IMR-90 (cell line): ENCODE results near the gene IFITM10. TPM values are rescaled to one million over a fixed set of nuclear protein-coding genes. Genes with fewer than 3 reads are reported as not detected.

Experiments
- ATAC-seq: fragments of 200-7000 bp; cut with Tn5 transposase; 2 replicates; pipeline ENCODE4 v1.9.1; 2020; ENCODE audit warnings: low read depth, mild to moderate bottlenecking, moderate library complexity
- BruUV-seq: library from RNA; stranded (reverse); fragments of 400-500 nt; replicated peaks from 2 replicates; lab custom pipeline; 2021; lab: Mats Ljungman, UMichigan
- CTCF ChIA-PET: fragments of 300-600 bp; formaldehyde crosslinking; extraction: SDS; loops from one replicate; lab custom pipeline; 2021; ENCODE audit warnings: antibody characterized with exemption; lab: Yijun Ruan, JAX
- POLR2A ChIA-PET: fragments of 300-600 bp; sonication (Branson Sonifier 250); formaldehyde crosslinking; loops from one replicate; lab custom pipeline; 2022; ENCODE audit warnings: antibody characterized with exemption; ENCODE audit not compliant: unreplicated experiment; lab: Charles Lee
- DNase-seq: peaks from one replicate; pipeline ENCODE4 v3.0.0; 2013
- H2AFZ ChIP-seq: replicated peaks from 2 replicates; pipeline ENCODE3; 2013; ENCODE audit warnings: low read length, mild to moderate bottlenecking; ENCODE audit not compliant: poor library complexity
- H2AK5ac ChIP-seq: 2 replicates; pipeline ENCODE4 v1.6.1; 2013; ENCODE audit warnings: low read depth, low read length, inconsistent platforms
- H2AK9ac ChIP-seq: replicated peaks from 2 replicates; pipeline ENCODE3; 2013; ENCODE audit warnings: mild to moderate bottlenecking, low read depth, low read length, moderate library complexity; ENCODE audit not compliant: poor library complexity
- H2BK120ac ChIP-seq: 2 replicates; pipeline ENCODE4 v1.6.1; 2013; ENCODE audit warnings: low read depth, low read length, inconsistent platforms
- H2BK15ac ChIP-seq: 3 replicates; pipeline ENCODE4 v1.6.1; 2013; ENCODE audit warnings: low read depth, low read length, inconsistent platforms
- H2BK20ac ChIP-seq: 2 replicates; pipeline ENCODE4 v1.6.1; 2013; ENCODE audit warnings: low read depth, mild to moderate bottlenecking, inconsistent platforms, low read length, moderate library complexity
- H2BK5ac ChIP-seq: 2 replicates; pipeline ENCODE4 v1.6.1; 2013; ENCODE audit warnings: mild to moderate bottlenecking, low read depth, low read length, inconsistent platforms; ENCODE audit not compliant: poor library complexity, severe bottlenecking
- H3K14ac ChIP-seq: replicated peaks from 2 replicates; pipeline ENCODE4 v1.6.1; 2013; ENCODE audit warnings: low read depth, low read length, inconsistent platforms
- H3K18ac ChIP-seq: 2 replicates; pipeline ENCODE4 v1.6.1; 2013; ENCODE audit warnings: low read depth, low read length, control low read depth
- H3K23ac ChIP-seq: 2 replicates; pipeline ENCODE4 v1.6.1; 2013; ENCODE audit warnings: low read depth, low read length, inconsistent platforms
- H3K27ac ChIP-seq: 2 replicates; pipeline ENCODE4 v1.5.1; 2013; ENCODE audit warnings: mild to moderate bottlenecking, control low read depth, low read length; ENCODE audit not compliant: insufficient read depth
- H3K27me3 ChIP-seq: 2 replicates; pipeline ENCODE4 v1.6.1; 2013; ENCODE audit warnings: low read length; ENCODE audit not compliant: control insufficient read depth, insufficient read depth
- H3K36me3 ChIP-seq: 2 replicates; pipeline ENCODE4 v1.6.1; 2013; ENCODE audit warnings: low read length, mixed read lengths; ENCODE audit not compliant: control insufficient read depth, insufficient read depth
- H3K4ac ChIP-seq: 2 replicates; pipeline ENCODE4 v1.6.1; 2013; ENCODE audit warnings: low read depth, low read length, inconsistent platforms
- H3K4me1 ChIP-seq: 2 replicates; pipeline ENCODE4 v1.6.1; 2013; ENCODE audit warnings: low read length, mixed read lengths; ENCODE audit not compliant: control insufficient read depth, insufficient read depth
- H3K4me2 ChIP-seq: 2 replicates; pipeline ENCODE4 v1.6.1; 2013; ENCODE audit warnings: low read depth, mild to moderate bottlenecking, control low read depth, low read length, moderate library complexity
- H3K4me3 ChIP-seq: 2 replicates; pipeline ENCODE4 v1.5.1; 2013; ENCODE audit warnings: low read depth, mild to moderate bottlenecking, control low read depth, low read length, moderate library complexity; ENCODE audit not compliant: insufficient read depth
- H3K56ac ChIP-seq: 2 replicates; pipeline ENCODE4 v1.6.1; 2013; ENCODE audit warnings: low read length, inconsistent platforms; ENCODE audit not compliant: insufficient read depth; ENCODE audit errors: extremely low read depth
- H3K79me1 ChIP-seq, 2 experiments: 2 replicates each; pipeline ENCODE4 v1.6.1; 2013; ENCODE audit warnings: low read length in 2 of 2, inconsistent platforms in 1 of 2, low read depth in 1 of 2
- H3K9ac ChIP-seq: 2 replicates; pipeline ENCODE4 v1.6.1; 2013; ENCODE audit warnings: low read depth, low read length, control low read depth
- H3K9me1 ChIP-seq: 2 replicates; pipeline ENCODE4 v1.6.1; 2013; ENCODE audit warnings: low read length, inconsistent platforms; ENCODE audit not compliant: insufficient read depth
- H3K9me3 ChIP-seq: 2 replicates; pipeline ENCODE4 v1.6.1; 2013; ENCODE audit warnings: low read length; ENCODE audit not compliant: control insufficient read depth, insufficient read depth
- H4K20me1 ChIP-seq: 2 replicates; pipeline ENCODE4 v1.6.1; 2013; ENCODE audit warnings: low read length, inconsistent platforms; ENCODE audit not compliant: insufficient read depth
- H4K5ac ChIP-seq: 2 replicates; pipeline ENCODE4 v1.6.1; 2013; ENCODE audit warnings: mild to moderate bottlenecking, low read depth, low read length, control low read depth
- H4K8ac ChIP-seq, 2 experiments: 2 replicates each; pipeline ENCODE4 v1.6.1; 2013; ENCODE audit warnings: low read depth in 2 of 2, low read length in 2 of 2, control low read depth in 1 of 2, inconsistent platforms in 1 of 2
- H4K91ac ChIP-seq: 2 replicates; pipeline ENCODE4 v1.6.1; 2013; ENCODE audit warnings: low read depth, low read length, inconsistent platforms; ENCODE audit not compliant: insufficient read depth
- BHLHE40 ChIP-seq: fragments of 150-350 bp; IDR thresholded peaks from 2 replicates; pipeline ENCODE4 v1.6.1; 2016; ENCODE audit warnings: mild to moderate bottlenecking, low read depth, low read length
- CHD1 ChIP-seq: IDR thresholded peaks from 2 replicates; pipeline ENCODE4 v1.6.1; 2012; ENCODE audit warnings: low read depth, low read length, improper control_type of control experiment
- FOS ChIP-seq: fragments of 150-350 bp; IDR thresholded peaks from 2 replicates; pipeline ENCODE4 v1.6.1; 2016; ENCODE audit warnings: low read depth, low read length
- MAFK ChIP-seq: IDR thresholded peaks from 2 replicates; pipeline ENCODE4 v1.6.1; 2012; ENCODE audit warnings: low read depth, low read length, improper control_type of control experiment
- MAZ ChIP-seq: IDR thresholded peaks from 2 replicates; pipeline ENCODE4 v1.6.1; 2012; ENCODE audit warnings: low read depth, mild to moderate bottlenecking, low read length, improper control_type of control experiment, moderate library complexity, borderline replicate concordance
- MXI1 ChIP-seq: IDR thresholded peaks from 2 replicates; pipeline ENCODE4 v1.6.1; 2012; ENCODE audit warnings: low read depth, mild to moderate bottlenecking, low read length, moderate library complexity, borderline replicate concordance
- NFE2L2 ChIP-seq: fragments of 150-350 bp; IDR thresholded peaks from 2 replicates; pipeline ENCODE4 v1.6.1; 2016; ENCODE audit warnings: low read depth, mild to moderate bottlenecking, low read length
- RCOR1 ChIP-seq: IDR thresholded peaks from 2 replicates; pipeline ENCODE4 v1.6.1; 2012; ENCODE audit warnings: mild to moderate bottlenecking, low read length, improper control_type of control experiment; ENCODE audit not compliant: insufficient replicate concordance
- RFX5 ChIP-seq: IDR thresholded peaks from 2 replicates; pipeline ENCODE4 v1.8.0; 2012; ENCODE audit warnings: low read depth, mild to moderate bottlenecking, low read length, moderate library complexity
- WGBS, 2 experiments: methylation state at CpG; one replicate each; pipeline versions ENCODE4 v1.1.5 to v1.1.7; 2013; ENCODE audit warnings: missing lambda C conversion rate in 2 of 2; ENCODE audit not compliant: insufficient read length in 1 of 2; ENCODE audit errors: extremely low coverage in 2 of 2; 5-methylcytosine and 5-hydroxymethylcytosine counted together
- dilution Hi-C: fragments of 300-500 bp; cut with HindIII; formaldehyde crosslinking; loops from one replicate; pipeline ENCODE4 v1.14.3; 2018; ENCODE audit warnings: low sequenced_read_pairs; ENCODE audit not compliant: unreplicated experiment
- in situ Hi-C: fragments of 300-500 bp; cut with MboI; formaldehyde crosslinking; loops from 3 replicates; pipeline ENCODE4 v1.14.3; 2019; ENCODE audit warnings: low sequenced_read_pairs, inconsistent platforms, mixed read lengths
- intact Hi-C: fragments of 100-400 bp; cut with micrococcal nuclease; formaldehyde crosslinking; loops from 2 replicates; pipeline ENCODE4 v1.10.0; 2022
- polyA plus RNA-seq, 3 experiments: library from polyadenylated mRNA; depleted of rRNA; stranded (reverse); fragments of >200 nt; gene quantifications; 2 replicates each; pipeline ENCODE4 v1.2.3, GENCODE V29; 2012; ENCODE audit warnings: low replicate concordance in 1 of 3
- total RNA-seq: library from RNA; depleted of rRNA; stranded (reverse); fragments of >200 nt; gene quantifications from 2 replicates; pipeline ENCODE4 v1.2.3, GENCODE V29; 2012
- TF ChIP-seq, protein P1 (sequence below): fragments of 150-350 bp; IDR thresholded peaks from 2 replicates; pipeline ENCODE4 v1.6.1; 2017; ENCODE audit warnings: mild to moderate bottlenecking, antibody characterized with exemption, low read length, low read depth
- TF ChIP-seq, protein P2 (sequence below): fragments of 150-350 bp; IDR thresholded peaks from 2 replicates; pipeline ENCODE4 v1.6.1; 2016; ENCODE audit warnings: low read depth, mild to moderate bottlenecking, low read length, moderate library complexity, borderline replicate concordance

IFITM10 gene
- total and polyA plus RNA-seq, 2 of the 4 experiments (the other 2 are of a cell fraction), result 0.15 to 0.18 TPM

DNA sequence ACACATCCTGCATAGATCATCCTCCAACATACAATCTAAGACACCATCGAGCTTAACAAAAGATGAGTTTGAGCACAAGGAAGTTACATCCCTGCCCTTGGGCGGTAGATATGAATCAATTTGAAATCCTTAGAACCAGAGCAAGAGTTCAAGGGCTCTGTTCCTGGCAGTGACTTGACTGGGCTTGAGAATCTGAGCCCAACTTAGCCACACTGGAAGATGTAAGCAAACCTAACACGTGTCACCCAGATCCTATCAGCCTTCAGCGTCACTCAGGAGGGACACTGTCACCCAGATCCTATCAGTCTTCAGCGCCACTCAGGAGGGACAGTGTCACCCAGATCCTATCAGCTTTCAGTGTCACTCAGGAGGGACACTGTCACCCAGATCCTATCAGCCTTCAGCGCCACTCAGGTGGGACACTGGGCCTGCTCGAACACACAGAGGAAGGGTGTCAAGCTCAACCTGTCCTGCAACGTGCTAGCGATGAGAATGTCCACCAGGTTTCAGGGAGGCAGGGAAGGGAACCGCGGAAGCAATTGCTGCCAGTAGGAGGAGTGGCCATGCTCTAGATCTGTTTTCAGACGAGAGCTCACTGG, 46.1 kb upstream of the IFITM10 start:
- in situ Hi-C loops, result no loop called here

More for the DNA sequence above, 46.1 kb upstream of the IFITM10 start:
- BruUV-seq, result no TSS peak
- no peaks in the 10 kb centered on the region for H3K9me1 ChIP-seq
- no peaks in the 10 kb centered on the region for H3K36me3 ChIP-seq
- H2AFZ ChIP-seq, result no peak overlapping the region
- H3K4me1 ChIP-seq, result no peaks in the 10 kb centered on the region
- H3K9me3 ChIP-seq, result no peaks in the 10 kb centered on the region
- H3K14ac ChIP-seq, result no peak overlapping the region
- ChIA-PET POLR2A (no interaction called here), CTCF (no interaction called here)
- H2BK15ac ChIP-seq, result no peak overlapping the region
- no peaks in the 10 kb centered on the region for H4K20me1 ChIP-seq
- H3K79me1 ChIP-seq, result no peaks in the 10 kb centered on the region
- H2AK5ac ChIP-seq, result no peak overlapping the region
- no peak overlapping the region for H2BK20ac ChIP-seq
- H3K23ac ChIP-seq, result no peak overlapping the region
- WGBS, 2 experiments, result 53% methylated on average over 8 of the region's 12 CpGs; no CpG with 5 or more reads in 1 of the 2 experiments
- H2AK9ac ChIP-seq, result no peak overlapping the region
- TF ChIP-seq BHLHE40 (no peak), MXI1 (no peak), MAFK (no peak), FOS (no peak), RFX5 (no peak), RCOR1 (no peak), CHD1 (no peak), MAZ (no peak), NFE2L2 (no peak)
- TF ChIP-seq, protein P1, sequence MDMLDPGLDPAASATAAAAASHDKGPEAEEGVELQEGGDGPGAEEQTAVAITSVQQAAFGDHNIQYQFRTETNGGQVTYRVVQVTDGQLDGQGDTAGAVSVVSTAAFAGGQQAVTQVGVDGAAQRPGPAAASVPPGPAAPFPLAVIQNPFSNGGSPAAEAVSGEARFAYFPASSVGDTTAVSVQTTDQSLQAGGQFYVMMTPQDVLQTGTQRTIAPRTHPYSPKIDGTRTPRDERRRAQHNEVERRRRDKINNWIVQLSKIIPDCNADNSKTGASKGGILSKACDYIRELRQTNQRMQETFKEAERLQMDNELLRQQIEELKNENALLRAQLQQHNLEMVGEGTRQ, result no peak
- TF ChIP-seq, protein P2, sequence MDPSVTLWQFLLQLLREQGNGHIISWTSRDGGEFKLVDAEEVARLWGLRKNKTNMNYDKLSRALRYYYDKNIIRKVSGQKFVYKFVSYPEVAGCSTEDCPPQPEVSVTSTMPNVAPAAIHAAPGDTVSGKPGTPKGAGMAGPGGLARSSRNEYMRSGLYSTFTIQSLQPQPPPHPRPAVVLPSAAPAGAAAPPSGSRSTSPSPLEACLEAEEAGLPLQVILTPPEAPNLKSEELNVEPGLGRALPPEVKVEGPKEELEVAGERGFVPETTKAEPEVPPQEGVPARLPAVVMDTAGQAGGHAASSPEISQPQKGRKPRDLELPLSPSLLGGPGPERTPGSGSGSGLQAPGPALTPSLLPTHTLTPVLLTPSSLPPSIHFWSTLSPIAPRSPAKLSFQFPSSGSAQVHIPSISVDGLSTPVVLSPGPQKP, result no peak
- H3K4ac ChIP-seq, result no peak overlapping the region
- no peak overlapping the region for H4K91ac ChIP-seq
- intact Hi-C loops, result no loop called here
- no peak overlapping the region for H3K56ac ChIP-seq
- DNase-seq (no peak), ATAC-seq (no peak)
- H2BK5ac ChIP-seq, result no peak overlapping the region
- no peak overlapping the region for H3K4me2 ChIP-seq
- no peak overlapping the region for H4K5ac ChIP-seq
- H3K27me3 ChIP-seq, result peaks cover 48% of the 10 kb centered on the region
- H2BK120ac ChIP-seq, result no peak overlapping the region
- H3K27ac ChIP-seq, result no peak overlapping the region
- no peak overlapping the region for H3K4me3 ChIP-seq
- H3K18ac ChIP-seq, result no peak overlapping the region
- no peak overlapping the region for H4K8ac ChIP-seq
- H3K9ac ChIP-seq, result no peak overlapping the region
- dilution Hi-C loops, result no loop called here
